H9 (cell line): ENCODE data around the gene PHACTR1. TPM values are rescaled to one million over a fixed set of nuclear protein-coding genes. Genes with fewer than 3 reads are reported as not detected.

Source experiments
- DNase-seq: peaks from one replicate; pipeline ENCODE4 v3.0.0-alpha.2; 2017
- H2AFZ ChIP-seq: one replicate; pipeline ENCODE4 v1.6.1; 2013; ENCODE audit warnings: mild to moderate bottlenecking, low read length, control low read depth, moderate library complexity
- H2AK5ac ChIP-seq: 2 replicates; pipeline ENCODE4 v1.6.1; 2013; ENCODE audit warnings: low read length, control low read depth, mixed read lengths; ENCODE audit not compliant: insufficient read length
- H2BK120ac ChIP-seq: one replicate; pipeline ENCODE4 v1.6.1; 2013; ENCODE audit warnings: low read depth, mild to moderate bottlenecking, low read length, control low read depth, inconsistent platforms; ENCODE audit not compliant: poor library complexity, severe bottlenecking
- H2BK12ac ChIP-seq: 2 replicates; pipeline ENCODE4 v1.6.1; 2013; ENCODE audit warnings: low read length, control low read depth, mixed read lengths, low read depth; ENCODE audit not compliant: insufficient read length
- H2BK15ac ChIP-seq: 2 replicates; pipeline ENCODE4 v1.6.1; 2013; ENCODE audit warnings: low read depth, low read length, control low read depth
- H2BK20ac ChIP-seq: one replicate; pipeline ENCODE4 v1.6.1; 2013; ENCODE audit warnings: low read depth, mild to moderate bottlenecking, low read length, control low read depth, inconsistent platforms; ENCODE audit not compliant: poor library complexity, severe bottlenecking
- H2BK5ac ChIP-seq: 2 replicates; pipeline ENCODE4 v1.6.1; 2013; ENCODE audit warnings: low read length, control low read depth, mixed read lengths; ENCODE audit not compliant: insufficient read length
- H3K14ac ChIP-seq: 2 replicates; pipeline ENCODE4 v1.6.1; 2013; ENCODE audit warnings: low read length, control low read depth; ENCODE audit not compliant: insufficient read depth
- H3K18ac ChIP-seq: 2 replicates; pipeline ENCODE4 v1.6.1; 2013; ENCODE audit warnings: low read depth, mild to moderate bottlenecking, mixed read lengths, low read length, control low read depth; ENCODE audit not compliant: insufficient read length
- H3K23ac ChIP-seq: 2 replicates; pipeline ENCODE4 v1.6.1; 2013; ENCODE audit warnings: low read length, control low read depth, mixed read lengths, low read depth; ENCODE audit not compliant: insufficient read length
- H3K23me2 ChIP-seq: 2 replicates; pipeline ENCODE4 v1.6.1; 2013; ENCODE audit warnings: low read depth, mild to moderate bottlenecking, mixed read lengths, low read length, control low read depth; ENCODE audit not compliant: insufficient read length, poor library complexity, severe bottlenecking
- H3K27ac ChIP-seq: 2 replicates; pipeline ENCODE4 v1.5.1; 2013; ENCODE audit warnings: low read length, control low read depth, mixed read lengths, low read depth; ENCODE audit not compliant: insufficient read length
- H3K27me3 ChIP-seq: 2 replicates; pipeline ENCODE4 v1.6.1; 2013; ENCODE audit warnings: low read length, control low read depth, inconsistent platforms; ENCODE audit not compliant: insufficient read depth
- H3K4ac ChIP-seq: 2 replicates; pipeline ENCODE4 v1.6.1; 2013; ENCODE audit warnings: low read depth, mild to moderate bottlenecking, control low read depth, inconsistent platforms, low read length, moderate library complexity
- H3K4me1 ChIP-seq: 2 replicates; pipeline ENCODE4 v1.6.1; 2013; ENCODE audit warnings: low read length, control low read depth, inconsistent platforms; ENCODE audit not compliant: insufficient read depth
- H3K4me2 ChIP-seq: 2 replicates; pipeline ENCODE4 v1.6.1; 2013; ENCODE audit warnings: low read length, control low read depth, mixed read lengths; ENCODE audit not compliant: insufficient read length, insufficient read depth
- H3K56ac ChIP-seq: 2 replicates; pipeline ENCODE4 v1.6.1; 2013; ENCODE audit warnings: low read depth, mild to moderate bottlenecking, mixed read lengths, low read length, control low read depth; ENCODE audit not compliant: insufficient read length
- H3K79me1 ChIP-seq: 2 replicates; pipeline ENCODE4 v1.6.1; 2013; ENCODE audit warnings: low read depth, mild to moderate bottlenecking, moderate library complexity, low read length, control low read depth, inconsistent platforms; ENCODE audit not compliant: insufficient read depth, poor library complexity, severe bottlenecking
- H3K79me2 ChIP-seq: 2 replicates; pipeline ENCODE4 v1.6.1; 2013; ENCODE audit warnings: low read length, control low read depth, inconsistent platforms; ENCODE audit not compliant: insufficient read depth
- H3K9ac ChIP-seq: 2 replicates; pipeline ENCODE4 v1.6.1; 2013; ENCODE audit warnings: low read length, control low read depth, mixed read lengths; ENCODE audit not compliant: insufficient read length; ENCODE audit errors: extremely low read depth
- H3K9me3 ChIP-seq: one replicate; pipeline ENCODE4 v1.6.1; 2013; ENCODE audit warnings: low read depth, low read length, inconsistent platforms; ENCODE audit not compliant: control insufficient read depth
- H3T11ph ChIP-seq: one replicate; pipeline ENCODE4 v1.6.1; 2013; ENCODE audit warnings: mild to moderate bottlenecking, low read length, control low read depth, inconsistent platforms
- H4K20me1 ChIP-seq: one replicate; pipeline ENCODE4 v1.6.1; 2013; ENCODE audit not compliant: control insufficient read depth, insufficient read length, insufficient read depth
- H4K5ac ChIP-seq: 2 replicates; pipeline ENCODE4 v1.6.1; 2013; ENCODE audit warnings: low read depth, mild to moderate bottlenecking, mixed read lengths, low read length, control low read depth; ENCODE audit not compliant: insufficient read length
- H4K8ac ChIP-seq: replicated peaks from 2 replicates; pipeline ENCODE4 v1.6.1; 2013; ENCODE audit warnings: low read length, control low read depth, mixed read lengths, low read depth; ENCODE audit not compliant: insufficient read length
- H4K91ac ChIP-seq: 2 replicates; pipeline ENCODE4 v1.6.1; 2013; ENCODE audit warnings: low read depth, mild to moderate bottlenecking, moderate library complexity, mixed read lengths, low read length, control low read depth; ENCODE audit not compliant: insufficient read length
- H3K27ac Mint-ChIP-seq, 3 experiments: 2 replicates in 2 of 3; 3 replicates in 1 of 3; pipeline ENCODE4 v1.8.0; 2020 to 2021; ENCODE audit warnings: mixed read lengths in 3 of 3, mild to moderate bottlenecking in 1 of 3, moderate library complexity in 1 of 3
- H3K27me3 Mint-ChIP-seq: 2 replicates; pipeline ENCODE4 v1.8.0; 2021; ENCODE audit warnings: low read depth, mild to moderate bottlenecking, moderate library complexity, mixed read lengths
- H3K36me3 Mint-ChIP-seq, 3 experiments: 2 replicates in 2 of 3; 3 replicates in 1 of 3; pipeline ENCODE4 v1.8.0; 2020 to 2021; ENCODE audit warnings: low read depth in 3 of 3, mixed read lengths in 3 of 3; ENCODE audit not compliant: insufficient read depth in 1 of 3
- H3K4me1 Mint-ChIP-seq, 2 experiments: 2 replicates each; pipeline ENCODE4 v1.8.0; 2020; ENCODE audit warnings: mixed read lengths in 2 of 2
- H3K4me3 Mint-ChIP-seq, 2 experiments: 2 replicates in 1 of 2; 3 replicates in 1 of 2; pipeline ENCODE4 v1.8.0; 2020 to 2021; ENCODE audit warnings: mild to moderate bottlenecking in 2 of 2, mixed read lengths in 2 of 2, moderate library complexity in 1 of 2
- H3K9me3 Mint-ChIP-seq, 2 experiments: 2 replicates in 1 of 2; 3 replicates in 1 of 2; pipeline ENCODE4 v1.8.0; 2020; ENCODE audit warnings: mild to moderate bottlenecking in 2 of 2, mixed read lengths in 2 of 2, moderate library complexity in 1 of 2
- CTCF ChIP-seq: fragments of 200-600 bp; sonication (generic); conservative IDR thresholded peaks from 3 replicates; pipeline ENCODE4 v1.8.0; 2021; ENCODE audit warnings: antibody characterized with exemption, mild to moderate bottlenecking
- WGBS: extraction: QIAGEN DNeasy Blood & Tissue Kit; methylation state at CpG from one replicate; pipeline ENCODE4 v1.1.7; 2013; ENCODE audit warnings: missing lambda C conversion rate, low lambda C conversion rate, mixed read lengths; ENCODE audit not compliant: insufficient read length; ENCODE audit errors: extremely low coverage; 5-methylcytosine and 5-hydroxymethylcytosine counted together
- total RNA-seq: library from RNA; stranded (reverse); gene quantifications from 2 replicates; pipeline ENCODE4 v1.2.1, GENCODE V29; 2021

The PHACTR1 gene
- total RNA-seq, 1 experiment from 2014 or later: 15.9 TPM

GRCh38 chr6:13201336-13201735 is 484.8 kb downstream of the PHACTR1 start:
- H3K4ac ChIP-seq: no peak overlapping the region
- H3K27me3 ChIP-seq: no peaks in the 10 kb centered on the region
- no peak overlapping the region for H4K5ac ChIP-seq
- no peak overlapping the region for H2AFZ ChIP-seq
- H2BK15ac ChIP-seq: no peak overlapping the region
- Mint-ChIP-seq H3K36me3 (no peaks in the 10 kb centered on the region), H3K4me3 (no peak overlapping the region; a peak in 1 of 5 replicates), H3K27me3 (no peaks in the 10 kb centered on the region), H3K27ac (peak overlapping the region in 2 of 3 experiments; percentile 6 to 27; a peak in 2 of 7 replicates), H3K4me1 (peaks cover 4 to 5% of the 10 kb centered on the region in 2 experiments; a peak in 2 of 4 replicates), H3K9me3 (no peaks in the 10 kb centered on the region)
- DNase-seq: no peak
- WGBS: no CpG with 5 or more reads among the region's 6 CpGs
- no peaks in the 10 kb centered on the region; the same call in 1 of the 2 replicates for H3K79me2 ChIP-seq
- H4K8ac ChIP-seq: no peak overlapping the region
- no peak overlapping the region for H4K91ac ChIP-seq
- no peak overlapping the region for H3K23ac ChIP-seq
- no peak overlapping the region for H3T11ph ChIP-seq
- no peak overlapping the region for H3K27ac ChIP-seq
- H3K18ac ChIP-seq: no peak overlapping the region
- no peaks in the 10 kb centered on the region for H3K23me2 ChIP-seq
- no peaks in the 10 kb centered on the region for H3K79me1 ChIP-seq
- H3K4me2 ChIP-seq: no peak overlapping the region
- no peak overlapping the region for H2AK5ac ChIP-seq
- no peaks in the 10 kb centered on the region for H4K20me1 ChIP-seq
- H2BK12ac ChIP-seq: no peak overlapping the region
- H3K14ac ChIP-seq: no peak overlapping the region
- no peak overlapping the region for H2BK5ac ChIP-seq
- H2BK20ac ChIP-seq: no peak overlapping the region
- H3K56ac ChIP-seq: no peak overlapping the region
- no peak for TF ChIP-seq CTCF
- no peak overlapping the region for H2BK120ac ChIP-seq
- no peak overlapping the region for H3K9ac ChIP-seq
- H3K9me3 ChIP-seq: no peaks in the 10 kb centered on the region
- H3K4me1 ChIP-seq: no peaks in the 10 kb centered on the region
